ENCODE measurements around the gene ZNF431. TPM values are rescaled to one million over a fixed set of nuclear protein-coding genes. Genes with fewer than 3 reads are reported as not detected.

The ZNF431 gene
- 2.4 and 3.3 TPM in 2 replicates for total RNA-seq

GRCh38 chr19:21141787-21142464 lies at the start of gene ZNF431:
ZNF431 (plus strand) TSS chr19:21142040; CDS start chr19:21142184, 144 bp downstream.

Other genes starting within 250 kb of the ZNF431 start
- gene ZNF85, start 218.8 kb upstream of the ZNF431 start, total RNA-seq = 3.5 and 10.7 TPM in 2 replicates
- 6.2 and 14.4 TPM in 2 replicates for gene ZNF430, start 121.4 kb upstream of the ZNF431 start, total RNA-seq
- 9.7 and 13.2 TPM in 2 replicates for gene ZNF714, start 59.8 kb upstream of the ZNF431 start, total RNA-seq
- 4.6 and 6.7 TPM in 2 replicates for gene ZNF708, start 187.4 kb downstream of the ZNF431 start, total RNA-seq
- gene ZNF738, start 217.0 kb downstream of the ZNF431 start, total RNA-seq = 5.6 and 6.1 TPM in 2 replicates